Panc1 (cell line): ENCODE results near the gene CAMK1G. TPM values are rescaled to one million over a fixed set of nuclear protein-coding genes. Genes with fewer than 3 reads are reported as not detected.

Source experiments
- ATAC-seq: fragments of 200-7000 bp; cut with Tn5 transposase; 2 replicates; pipeline ENCODE4 v1.9.1; 2020; ENCODE audit warnings: mild to moderate bottlenecking, moderate library complexity
- BruUV-seq: library from RNA; stranded (reverse); fragments of 400-500 nt; replicated peaks from 2 replicates; lab custom pipeline; 2021; lab: Mats Ljungman, UMichigan
- CTCF ChIA-PET: fragments of 300-600 bp; sonication (Branson Sonifier 250); formaldehyde crosslinking; loops from one replicate; lab custom pipeline; 2022; ENCODE audit warnings: antibody characterized with exemption; lab: Charles Lee
- POLR2A ChIA-PET: fragments of 300-600 bp; sonication (Branson Sonifier 250); formaldehyde crosslinking; loops from one replicate; lab custom pipeline; 2022; ENCODE audit warnings: antibody characterized with exemption; lab: Charles Lee
- DNase-seq: peaks from one replicate; pipeline ENCODE4 v3.0.0-alpha.2; 2010; ENCODE audit warnings: low read depth, low spot score
- H3K27ac ChIP-seq: 2 replicates; pipeline ENCODE4 v1.5.1; 2011; ENCODE audit warnings: mild to moderate bottlenecking, low read length, inconsistent platforms
- H3K27me3 ChIP-seq: fragments of 200-500 bp; sonication (Bioruptor generic); 2 replicates; pipeline ENCODE4 v1.6.0; 2014; ENCODE audit warnings: low read length, inconsistent platforms; ENCODE audit not compliant: control insufficient read depth, insufficient read depth
- H3K36me3 ChIP-seq: fragments of 200-500 bp; sonication (Bioruptor generic); 2 replicates; pipeline ENCODE4 v1.5.1; 2014; ENCODE audit warnings: inconsistent platforms, mild to moderate bottlenecking, low read length, moderate library complexity; ENCODE audit not compliant: control insufficient read depth, insufficient read depth
- H3K4me1 ChIP-seq: 2 replicates; pipeline ENCODE4 v1.5.1; 2011; ENCODE audit warnings: inconsistent platforms, mild to moderate bottlenecking, low read length, moderate library complexity; ENCODE audit not compliant: control insufficient read depth, insufficient read depth
- H3K4me3 ChIP-seq, 2 experiments: 2 replicates each; pipeline ENCODE4 v1.5.1; 2011 to 2012; ENCODE audit warnings: low read depth in 2 of 2, low read length in 2 of 2, mild to moderate bottlenecking in 2 of 2, inconsistent platforms in 1 of 2, moderate library complexity in 1 of 2
- H3K9me3 ChIP-seq: fragments of 200-500 bp; sonication (Bioruptor generic); 2 replicates; pipeline ENCODE4 v1.5.1; 2014; ENCODE audit warnings: low read depth, mild to moderate bottlenecking, inconsistent platforms, low read length, moderate library complexity; ENCODE audit not compliant: control insufficient read depth, insufficient read depth
- CTCF ChIP-seq: fragments of 450-650 bp; IDR thresholded peaks from 2 replicates; pipeline ENCODE4 v1.5.1; 2017; ENCODE audit warnings: mild to moderate bottlenecking
- POLR2AphosphoS5 ChIP-seq: IDR thresholded peaks from 2 replicates; pipeline ENCODE4 v1.6.1; 2012; ENCODE audit warnings: mild to moderate bottlenecking, low read depth, low read length, moderate library complexity
- REST ChIP-seq, 2 experiments: IDR thresholded peaks; 2 replicates each; pipeline ENCODE4 v1.6.1; 2011 to 2012; ENCODE audit warnings: low read depth in 2 of 2, control low read depth in 1 of 2, low read length in 1 of 2, mild to moderate bottlenecking in 1 of 2, moderate library complexity in 1 of 2; ENCODE audit not compliant: insufficient read depth in 1 of 2
- SIN3A ChIP-seq: IDR thresholded peaks from 2 replicates; pipeline ENCODE4 v1.6.1; 2012; ENCODE audit warnings: low read depth, mild to moderate bottlenecking, low read length, moderate library complexity, borderline replicate concordance; ENCODE audit not compliant: insufficient read depth
- TCF7L2 ChIP-seq: IDR thresholded peaks from 2 replicates; pipeline ENCODE4 v1.6.1; 2011; ENCODE audit warnings: mild to moderate bottlenecking, low read depth, low read length, inconsistent platforms
- in situ Hi-C: cut with HindIII; loops from 2 replicates; pipeline ENCODE4 v1.10.0; 2016; ENCODE audit warnings: low sequenced_read_pairs, low pct_unique_long_range_greater_than_20kb
- intact Hi-C: fragments of 100-400 bp; cut with micrococcal nuclease; formaldehyde crosslinking; loops from one replicate; pipeline ENCODE4 v1.10.0; 2022; ENCODE audit not compliant: unreplicated experiment
- total RNA-seq: library from RNA; stranded (reverse); gene quantifications from one replicate; pipeline ENCODE4 v1.2.1, GENCODE V29; 2021; ENCODE audit not compliant: unreplicated experiment

CAMK1G gene
- total RNA-seq, 1 experiment from 2014 or later, result not detected

GRCh38 chr1:209600541-209600940 is 17.0 kb downstream of the CAMK1G start:
- POLR2A ChIA-PET, result no interaction called here
- DNase-seq, result no peak

More at GRCh38 chr1:209600541-209600940, 17.0 kb downstream of the CAMK1G start:
- TF ChIP-seq TCF7L2, result no peak
- no peak for TF ChIP-seq POLR2AphosphoS5
- TF ChIP-seq SIN3A, result no peak
- TF ChIP-seq REST (IDR thresholded peaks at IDR 0.05; ENCODE audit: insufficient read depth in 1 of 2, low read depth in 2 of 2, low read length in 1 of 2), result no peak
- TF ChIP-seq CTCF, result no peak
- Histone ChIP-seq H3K27me3 (peaks cover 4% of the 10 kb centered on the region; the same call in 1 of the 2 replicates), H3K4me1 (no peaks in the 10 kb centered on the region), H3K9me3 (no peaks in the 10 kb centered on the region), H3K36me3 (no peaks in the 10 kb centered on the region), H3K27ac (no peak overlapping the region), H3K4me3 (no peak overlapping the region)
- CTCF ChIA-PET, result no interaction called here
- intact Hi-C loops (no loop called here), in situ Hi-C loops (no loop called here)
- BruUV-seq, result no TSS peak
- no peak for ATAC-seq
